ENCODE measurements around the gene MCU. TPM values are rescaled to one million over a fixed set of nuclear protein-coding genes. Genes with fewer than 3 reads are reported as not detected.

Gene MCU
- total RNA-seq, 1 experiment from 2014 or later: 70.2 TPM

DNA sequence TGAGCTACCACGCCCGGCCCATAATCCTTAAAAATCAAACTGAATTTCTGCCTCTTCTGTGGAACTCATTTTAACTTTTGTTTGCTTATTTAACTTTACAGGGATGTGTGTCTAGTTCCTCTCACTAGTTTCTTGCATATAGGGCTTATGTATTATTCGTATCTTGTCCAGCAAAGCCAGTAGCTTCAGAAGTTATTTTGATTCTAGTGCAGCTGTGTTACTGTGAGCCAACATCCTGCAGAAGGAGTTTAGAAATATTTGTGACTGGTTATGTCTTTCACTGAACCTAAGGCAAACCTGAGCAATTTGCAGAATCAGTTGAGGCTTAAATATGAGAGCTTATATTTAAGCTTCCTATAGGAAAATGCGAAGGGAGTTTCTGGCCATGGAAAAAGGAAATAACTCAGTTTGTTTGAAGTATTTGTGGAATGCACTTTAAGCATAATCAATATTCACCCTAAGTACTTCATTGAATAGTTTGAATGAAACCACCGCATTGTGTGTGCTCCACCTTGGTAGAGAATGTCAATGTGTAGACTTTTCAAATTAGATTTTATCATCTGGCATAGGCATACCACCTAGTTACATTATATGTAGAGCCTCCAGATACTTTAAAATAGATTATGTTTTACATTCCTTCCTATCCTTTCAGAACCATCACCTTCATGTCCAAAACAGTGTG lies 90.8 kb downstream of the MCU start:
- peaks cover 52% of the 10 kb centered on the region for H3K4me1 Mint-ChIP-seq (ENCODE audit: low read depth, unreplicated experiment)
- H3K27ac Mint-ChIP-seq (ENCODE audit: unreplicated experiment): peak overlapping the region; percentile 69
- H3K36me3 Mint-ChIP-seq (ENCODE audit: insufficient read depth, unreplicated experiment): no peaks in the 10 kb centered on the region
- no peaks in the 10 kb centered on the region for H3K27me3 Mint-ChIP-seq (ENCODE audit: unreplicated experiment)
- intact Hi-C loops (cut with micrococcal nuclease; ENCODE audit: unreplicated experiment): loop anchor here (5.0 kb wide), 2 partner anchors 45 kb away; no protein-coding TSS in a partner anchor
- H3K9me3 Mint-ChIP-seq (ENCODE audit: low read depth, unreplicated experiment): no peaks in the 10 kb centered on the region
- DNase-seq: peak; percentile 12
- CTCF ChIA-PET: interaction anchor here (0.6 to 1.4 kb wide), 5 partner anchors 13 to 88 kb away, joined by 3 to 4 read pairs (median 3); no protein-coding TSS in a partner anchor
- peak overlapping the region; percentile 45 for H3K4me3 Mint-ChIP-seq (ENCODE audit: low read depth, unreplicated experiment)
- no peak for TF ChIP-seq CTCF (IDR thresholded peaks at IDR 0.05; ENCODE audit: unreplicated experiment)
- no TSS peak for BruUV-seq (replicated peaks)

GRCh38 chr10:72783410-72783833 lies 91.5 kb downstream of the MCU start:
- CTCF ChIA-PET: interaction anchor here (0.5 to 1.4 kb wide), 2 partner anchors 62 to 88 kb away, joined by 3 to 4 read pairs; no protein-coding TSS in a partner anchor
- peaks cover 52% of the 10 kb centered on the region for H3K4me1 Mint-ChIP-seq (ENCODE audit: low read depth, unreplicated experiment)
- TSS peak; percentile 9 for BruUV-seq (replicated peaks)

GRCh38 chr10:72784551-72785351 lies 92.8 kb downstream of the MCU start:
- intact Hi-C loops (cut with micrococcal nuclease; ENCODE audit: unreplicated experiment): loop anchor here (2.0 to 5.0 kb wide), 3 partner anchors 16 to 47 kb away; no protein-coding TSS in a partner anchor
- H3K4me3 Mint-ChIP-seq (ENCODE audit: low read depth, unreplicated experiment): peak overlapping the region; percentile 45
- TF ChIP-seq CTCF (IDR thresholded peaks at IDR 0.05; ENCODE audit: unreplicated experiment): no peak
- peaks cover 58% of the 10 kb centered on the region for H3K4me1 Mint-ChIP-seq (ENCODE audit: low read depth, unreplicated experiment)
- CTCF ChIA-PET: interaction anchor here (0.6 to 1.7 kb wide), 7 partner anchors 11 to 117 kb away, joined by 3 to 5 read pairs (median 4); no protein-coding TSS in a partner anchor
- BruUV-seq (replicated peaks): no TSS peak
- no peaks in the 10 kb centered on the region for H3K9me3 Mint-ChIP-seq (ENCODE audit: low read depth, unreplicated experiment)
- peaks cover 5% of the 10 kb centered on the region for H3K36me3 Mint-ChIP-seq (ENCODE audit: insufficient read depth, unreplicated experiment)
- H3K27me3 Mint-ChIP-seq (ENCODE audit: unreplicated experiment): no peaks in the 10 kb centered on the region
- peak; percentile 80 for DNase-seq
- peak overlapping the region; percentile 69 for H3K27ac Mint-ChIP-seq (ENCODE audit: unreplicated experiment)

More at GRCh38 chr10:72783410-72783833, 91.5 kb downstream of the MCU start:
- H3K27ac Mint-ChIP-seq (ENCODE audit: unreplicated experiment): peak overlapping the region; percentile 69
- no peak for TF ChIP-seq CTCF (IDR thresholded peaks at IDR 0.05; ENCODE audit: unreplicated experiment)
- intact Hi-C loops (cut with micrococcal nuclease; ENCODE audit: unreplicated experiment): loop anchor here (5.0 kb wide), 2 partner anchors 44 to 46 kb away; no protein-coding TSS in a partner anchor
- peak; percentile 36 for DNase-seq
- no peaks in the 10 kb centered on the region for H3K36me3 Mint-ChIP-seq (ENCODE audit: insufficient read depth, unreplicated experiment)
- no peaks in the 10 kb centered on the region for H3K27me3 Mint-ChIP-seq (ENCODE audit: unreplicated experiment)
- H3K9me3 Mint-ChIP-seq (ENCODE audit: low read depth, unreplicated experiment): no peaks in the 10 kb centered on the region
- peak overlapping the region; percentile 45 for H3K4me3 Mint-ChIP-seq (ENCODE audit: low read depth, unreplicated experiment)

GRCh38 chr10:72785409-72785808 lies 93.5 kb downstream of the MCU start:
- intact Hi-C loops (cut with micrococcal nuclease; ENCODE audit: unreplicated experiment): loop anchor here (2.0 kb wide), 1 partner anchor 15 kb away; no protein-coding TSS in a partner anchor
- peaks cover 64% of the 10 kb centered on the region for H3K4me1 Mint-ChIP-seq (ENCODE audit: low read depth, unreplicated experiment)

More at GRCh38 chr10:72785409-72785808, 93.5 kb downstream of the MCU start:
- H3K27me3 Mint-ChIP-seq (ENCODE audit: unreplicated experiment): no peaks in the 10 kb centered on the region
- no peak for TF ChIP-seq CTCF (IDR thresholded peaks at IDR 0.05; ENCODE audit: unreplicated experiment)
- H3K27ac Mint-ChIP-seq (ENCODE audit: unreplicated experiment): peak overlapping the region; percentile 69
- no peaks in the 10 kb centered on the region for H3K9me3 Mint-ChIP-seq (ENCODE audit: low read depth, unreplicated experiment)
- peak overlapping the region; percentile 45 for H3K4me3 Mint-ChIP-seq (ENCODE audit: low read depth, unreplicated experiment)
- CTCF ChIA-PET: interaction anchor here (0.8 to 1.7 kb wide), 3 partner anchors 11 to 97 kb away, joined by 3 to 5 read pairs (median 4); no protein-coding TSS in a partner anchor
- no peak for DNase-seq
- BruUV-seq (replicated peaks): no TSS peak
- peaks cover 6% of the 10 kb centered on the region for H3K36me3 Mint-ChIP-seq (ENCODE audit: insufficient read depth, unreplicated experiment)

All from Calu3 (cell line).